ENCODE results near the gene BCL2.

Gene BCL2

GRCh38 chr18:63307551-63308200, 11.9 kb downstream of the BCL2 start:
- DNase-seq: no peak

- no peak for DNase-seq
Observed at GRCh38 chr18:63306819-63307550, 12.6 kb downstream of the BCL2 start.

GRCh38 chr18:63306249-63306648, 13.3 kb downstream of the BCL2 start:
- DNase-seq: no peak

GRCh38 chr18:63303547-63303946, 16.0 kb downstream of the BCL2 start:
- DNase-seq: no peak

- no peak for DNase-seq
Observed at GRCh38 chr18:63302636-63303405, 16.7 kb downstream of the BCL2 start.

- DNase-seq: no peak
Observed at GRCh38 chr18:63302220-63302619, 17.3 kb downstream of the BCL2 start.

GRCh38 chr18:63301434-63301833, 18.1 kb downstream of the BCL2 start:
- no peak for DNase-seq

- DNase-seq: no peak
Observed at GRCh38 chr18:63299837-63300745, 19.5 kb downstream of the BCL2 start.

- DNase-seq: no peak
Observed at GRCh38 chr18:63298400-63299365, 20.9 kb downstream of the BCL2 start.

GRCh38 chr18:63297687-63298399, 21.7 kb downstream of the BCL2 start:
- DNase-seq: no peak

GRCh38 chr18:63293935-63294334, 25.6 kb downstream of the BCL2 start:
- DNase-seq: no peak

- DNase-seq: no peak
Observed at GRCh38 chr18:63292831-63293683, 26.5 kb downstream of the BCL2 start.

GRCh38 chr18:63291278-63291677, 28.3 kb downstream of the BCL2 start:
- DNase-seq: no peak

GRCh38 chr18:63290821-63291200, 28.8 kb downstream of the BCL2 start:
- DNase-seq: no peak

GRCh38 chr18:63290166-63290820, 29.3 kb downstream of the BCL2 start:
- DNase-seq: no peak

GRCh38 chr18:63288311-63288710, 31.3 kb downstream of the BCL2 start:
- DNase-seq: no peak

- DNase-seq: no peak
Observed at GRCh38 chr18:63287691-63288220, 31.8 kb downstream of the BCL2 start.

- no peak for DNase-seq
Observed at GRCh38 chr18:63286926-63287325, 32.6 kb downstream of the BCL2 start.

All from NCI-H2107 (cell line).